Measurements from ENCODE around the gene DDX51. TPM values are rescaled to one million over a fixed set of nuclear protein-coding genes. Genes with fewer than 3 reads are reported as not detected.

The DDX51 gene
- polyA plus RNA-seq, 1 experiment, result 8.2 TPM

DNA sequence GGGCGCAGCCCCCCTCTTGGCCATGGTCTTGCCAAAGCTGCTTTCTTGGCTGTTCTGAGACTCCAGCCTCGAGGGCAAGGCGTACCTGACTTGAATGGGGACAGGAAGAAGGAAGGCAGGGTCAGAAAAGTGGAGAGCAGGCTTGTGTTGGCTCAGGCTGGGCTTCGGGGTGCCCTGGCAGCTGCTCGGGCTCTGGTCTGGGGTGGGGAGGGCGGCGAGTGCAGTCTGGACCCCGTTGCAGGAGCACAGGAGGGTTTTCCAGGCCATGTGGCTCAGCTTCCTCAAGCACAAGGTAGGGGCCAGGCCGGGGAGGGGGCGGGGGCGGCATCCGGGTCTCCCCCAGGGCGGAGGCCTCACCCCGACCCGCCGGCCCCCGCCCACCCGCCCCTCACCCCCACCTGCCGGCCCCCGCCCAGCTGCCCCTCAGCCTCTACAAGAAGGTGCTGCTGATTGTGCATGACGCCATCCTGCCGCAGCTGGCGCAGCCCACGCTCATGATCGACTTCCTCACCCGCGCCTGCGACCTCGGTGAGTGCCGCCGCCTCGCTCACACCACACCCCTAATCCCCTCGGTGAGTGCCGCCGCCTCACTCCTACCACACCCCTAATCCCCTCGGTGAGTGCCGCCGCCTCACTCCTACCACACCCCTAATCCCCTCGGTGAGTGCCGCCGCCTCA lies 4.4 kb upstream of the DDX51 start:
- TF ChIP-seq, protein P1, sequence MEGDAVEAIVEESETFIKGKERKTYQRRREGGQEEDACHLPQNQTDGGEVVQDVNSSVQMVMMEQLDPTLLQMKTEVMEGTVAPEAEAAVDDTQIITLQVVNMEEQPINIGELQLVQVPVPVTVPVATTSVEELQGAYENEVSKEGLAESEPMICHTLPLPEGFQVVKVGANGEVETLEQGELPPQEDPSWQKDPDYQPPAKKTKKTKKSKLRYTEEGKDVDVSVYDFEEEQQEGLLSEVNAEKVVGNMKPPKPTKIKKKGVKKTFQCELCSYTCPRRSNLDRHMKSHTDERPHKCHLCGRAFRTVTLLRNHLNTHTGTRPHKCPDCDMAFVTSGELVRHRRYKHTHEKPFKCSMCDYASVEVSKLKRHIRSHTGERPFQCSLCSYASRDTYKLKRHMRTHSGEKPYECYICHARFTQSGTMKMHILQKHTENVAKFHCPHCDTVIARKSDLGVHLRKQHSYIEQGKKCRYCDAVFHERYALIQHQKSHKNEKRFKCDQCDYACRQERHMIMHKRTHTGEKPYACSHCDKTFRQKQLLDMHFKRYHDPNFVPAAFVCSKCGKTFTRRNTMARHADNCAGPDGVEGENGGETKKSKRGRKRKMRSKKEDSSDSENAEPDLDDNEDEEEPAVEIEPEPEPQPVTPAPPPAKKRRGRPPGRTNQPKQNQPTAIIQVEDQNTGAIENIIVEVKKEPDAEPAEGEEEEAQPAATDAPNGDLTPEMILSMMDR (IDR thresholded peaks at IDR 0.05; ENCODE audit: insufficient read depth, low read depth, low read length), result no peak
- Histone ChIP-seq H3K4me3 (ENCODE audit: low read depth, low read length) (no peak overlapping the region), H3K27me3 (ENCODE audit: control insufficient read depth, insufficient read depth, low read length) (no peaks in the 10 kb centered on the region), H3K36me3 (ENCODE audit: control insufficient read depth, insufficient read depth, low read length) (peaks cover 8% of the 10 kb centered on the region; the same call in 1 of the 2 replicates)
- CTCF ChIA-PET, result no interaction called here
- POLR2A ChIA-PET, result no interaction called here
- no peak for DNase-seq (ENCODE audit: low read depth)

- Histone ChIP-seq H3K4me3 (ENCODE audit: low read depth, low read length) (no peak overlapping the region), H3K36me3 (ENCODE audit: control insufficient read depth, insufficient read depth, low read length) (peaks cover 8% of the 10 kb centered on the region; the same call in 1 of the 2 replicates), H3K27me3 (ENCODE audit: control insufficient read depth, insufficient read depth, low read length) (no peaks in the 10 kb centered on the region)
- CTCF ChIA-PET, result interaction anchor here (1.1 to 3.2 kb wide), 2 partner anchors 267 to 467 kb away, joined by 3 to 9 read pairs; no protein-coding TSS in a partner anchor
- POLR2A ChIA-PET, result no interaction called here
- DNase-seq (ENCODE audit: low read depth), result no peak
- TF ChIP-seq, protein P1 (IDR thresholded peaks at IDR 0.05; ENCODE audit: insufficient read depth, low read depth, low read length), result no peak
These were observed 3.6 kb upstream of the DDX51 start for GRCh38 chr12:132147423-132148367.

DNA sequence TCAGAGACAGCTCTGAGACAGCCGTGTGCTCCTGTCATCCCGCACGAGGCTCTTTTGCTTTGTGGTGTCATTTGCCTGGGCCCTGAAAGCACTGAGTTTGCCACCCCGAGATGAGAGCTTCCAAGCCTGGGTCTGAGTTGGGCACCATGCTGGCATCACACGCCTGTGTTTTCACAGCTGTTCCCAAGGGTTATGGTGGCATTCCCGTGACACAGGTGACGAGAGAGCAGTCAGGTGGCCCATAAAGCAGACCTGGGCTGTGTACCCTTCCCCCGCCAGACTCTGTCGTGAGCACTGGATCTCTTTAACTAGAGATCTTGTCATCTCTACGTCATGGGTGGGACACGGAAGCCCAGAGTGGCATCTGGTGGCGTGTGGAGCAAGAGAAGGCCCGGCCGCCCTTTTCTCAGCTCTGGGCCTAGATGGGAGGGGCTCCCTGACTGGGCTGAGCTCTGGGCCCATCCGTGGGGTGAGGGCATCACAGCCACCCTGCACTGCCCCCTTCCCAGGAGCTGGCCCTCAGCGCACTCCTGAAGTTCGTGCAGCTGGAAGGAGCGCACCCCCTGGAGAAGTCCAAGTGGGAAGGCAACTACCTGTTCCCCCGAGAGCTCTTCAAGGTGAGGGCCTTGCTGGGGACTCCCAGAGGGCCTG lies 2.8 kb upstream of the DDX51 start:
- POLR2A ChIA-PET, result no interaction called here
- Histone ChIP-seq H3K27me3 (ENCODE audit: control insufficient read depth, insufficient read depth, low read length) (no peaks in the 10 kb centered on the region), H3K36me3 (ENCODE audit: control insufficient read depth, insufficient read depth, low read length) (peaks cover 6% of the 10 kb centered on the region), H3K4me3 (ENCODE audit: low read depth, low read length) (no peak overlapping the region)
- TF ChIP-seq, protein P1 (IDR thresholded peaks at IDR 0.05; ENCODE audit: insufficient read depth, low read depth, low read length), result no peak
- CTCF ChIA-PET, result interaction anchor here (1.1 to 3.2 kb wide), 2 partner anchors 267 to 468 kb away, joined by 3 to 9 read pairs; no protein-coding TSS in a partner anchor
- no peak for DNase-seq (ENCODE audit: low read depth)

GRCh38 chr12:132146098-132146497 lies 2.0 kb upstream of the DDX51 start:
- H3K4me3 ChIP-seq (ENCODE audit: low read depth, low read length), result no peak overlapping the region
- ChIA-PET POLR2A (no interaction called here), CTCF (interaction anchor here (3.2 kb wide), 1 partner anchor 469 kb away, joined by 9 read pairs; no protein-coding TSS in a partner anchor)
- H3K36me3 ChIP-seq (ENCODE audit: control insufficient read depth, insufficient read depth, low read length), result peaks cover 9% of the 10 kb centered on the region
- no peak for DNase-seq (ENCODE audit: low read depth)
- no peaks in the 10 kb centered on the region for H3K27me3 ChIP-seq (ENCODE audit: control insufficient read depth, insufficient read depth, low read length)
- TF ChIP-seq, protein P1 (IDR thresholded peaks at IDR 0.05; ENCODE audit: insufficient read depth, low read depth, low read length), result no peak
